Caco-2 (cell line): ENCODE data around the gene FBXL15. TPM values are rescaled to one million over a fixed set of nuclear protein-coding genes. Genes with fewer than 3 reads are reported as not detected.
A peak's percentile ranks its signal among the peaks of the same experiment; 100 is the strongest.

Source experiments
- BruUV-seq: library from RNA; stranded (reverse); fragments of 400-500 nt; replicated peaks from 2 replicates; lab custom pipeline; 2021; lab: Mats Ljungman, UMichigan
- CTCF ChIA-PET: fragments of 300-600 bp; sonication (Branson Sonifier 250); formaldehyde crosslinking; loops from one replicate; lab custom pipeline; 2022; ENCODE audit warnings: antibody characterized with exemption; lab: Charles Lee
- POLR2A ChIA-PET: fragments of 300-600 bp; sonication (Branson Sonifier 250); formaldehyde crosslinking; loops from one replicate; lab custom pipeline; 2022; ENCODE audit warnings: antibody characterized with exemption; lab: Charles Lee
- DNase-seq, 2 experiments: peaks; one replicate each; pipeline versions ENCODE4 v3.0.0 to v3.0.0-alpha.2; 2020 to 2022
- H3K27me3 ChIP-seq: replicated peaks from 2 replicates; pipeline ENCODE4 v1.6.0; 2011; ENCODE audit warnings: low read length; ENCODE audit not compliant: control insufficient read depth, insufficient read depth
- H3K36me3 ChIP-seq: 2 replicates; pipeline ENCODE4 v1.5.1; 2011; ENCODE audit warnings: low read length; ENCODE audit not compliant: control insufficient read depth, insufficient read depth
- H3K4me1 ChIP-seq: fragments of 250-450 bp; sonication (Bioruptor Pico); 2 replicates; pipeline ENCODE4 v1.5.1; 2020; ENCODE audit warnings: mild to moderate bottlenecking
- H3K4me3 ChIP-seq: 2 replicates; pipeline ENCODE4 v1.5.1; 2011; ENCODE audit warnings: low read depth, mild to moderate bottlenecking, control low read depth, low read length
- H3K9me3 ChIP-seq: fragments of 250-450 bp; sonication (Bioruptor Pico); 2 replicates; pipeline ENCODE4 v1.5.1; 2020; ENCODE audit warnings: mild to moderate bottlenecking, moderate library complexity
- H3K27ac Mint-ChIP-seq: one replicate; pipeline ENCODE4 v1.8.0; 2022; ENCODE audit warnings: mixed read lengths; ENCODE audit not compliant: unreplicated experiment
- H3K27me3 Mint-ChIP-seq: one replicate; pipeline ENCODE4 v1.8.0; 2022; ENCODE audit warnings: mixed read lengths; ENCODE audit not compliant: insufficient read depth, unreplicated experiment
- H3K36me3 Mint-ChIP-seq: one replicate; pipeline ENCODE4 v1.8.0; 2022; ENCODE audit warnings: mild to moderate bottlenecking, mixed read lengths; ENCODE audit not compliant: insufficient read depth, unreplicated experiment
- H3K4me1 Mint-ChIP-seq: one replicate; pipeline ENCODE4 v1.8.0; 2022; ENCODE audit warnings: low read depth, mixed read lengths; ENCODE audit not compliant: unreplicated experiment
- H3K4me3 Mint-ChIP-seq: one replicate; pipeline ENCODE4 v1.8.0; 2022; ENCODE audit warnings: mild to moderate bottlenecking, moderate library complexity, mixed read lengths; ENCODE audit not compliant: unreplicated experiment
- H3K9me3 Mint-ChIP-seq: one replicate; pipeline ENCODE4 v1.8.0; 2022; ENCODE audit warnings: mixed read lengths; ENCODE audit not compliant: unreplicated experiment
- CTCF ChIP-seq, 2 experiments: fragments of 200-600 bp in 1 of 2; IDR thresholded peaks; 1 replicate in 1 of 2; 2 replicates in 1 of 2; pipeline versions ENCODE4 v1.5.1 to v1.8.0; 2011 to 2022; ENCODE audit warnings: antibody characterized with exemption in 1 of 2, control low read depth in 1 of 2, inconsistent platforms in 1 of 2, low read depth in 1 of 2, low read length in 1 of 2, mild to moderate bottlenecking in 1 of 2, moderate library complexity in 1 of 2; ENCODE audit not compliant: insufficient read depth in 1 of 2, severe bottlenecking in 1 of 2, unreplicated experiment in 1 of 2
- intact Hi-C: fragments of 100-400 bp; cut with micrococcal nuclease; formaldehyde crosslinking; loops from one replicate; pipeline ENCODE4 v1.10.0; 2022; ENCODE audit not compliant: unreplicated experiment
- total RNA-seq: library from RNA; stranded (reverse); gene quantifications from 2 replicates; pipeline ENCODE4 v1.2.3, GENCODE V29; 2022

FBXL15 gene
- total RNA-seq, 1 experiment from 2014 or later = 7.9 TPM

- H3K36me3 Mint-ChIP-seq = peaks cover 80% of the 10 kb centered on the region
- Histone ChIP-seq H3K27me3 (no peaks in the 10 kb centered on the region), H3K4me1 (no peaks in the 10 kb centered on the region), H3K9me3 (peaks cover under 1% of the 10 kb centered on the region; the same call in 1 of the 2 replicates), H3K36me3 (peaks cover 13% of the 10 kb centered on the region), H3K4me3 (no peak overlapping the region)
- ChIA-PET CTCF (interaction anchor here (0.6 to 1.5 kb wide), 2 partner anchors 18 to 800 kb away, joined by 3 read pairs; no protein-coding TSS in a partner anchor), POLR2A (no interaction called here)
- TF ChIP-seq CTCF (IDR thresholded peaks at IDR 0.05; ENCODE audit: insufficient read depth in 1 of 2, low read depth in 1 of 2, low read length in 1 of 2, severe bottlenecking in 1 of 2, unreplicated experiment in 1 of 2) = peak; percentile 18 to 25
- no peak overlapping the region for H3K27ac Mint-ChIP-seq
- H3K4me1 Mint-ChIP-seq = no peaks in the 10 kb centered on the region
- BruUV-seq = no TSS peak
- H3K9me3 Mint-ChIP-seq = peaks cover 3% of the 10 kb centered on the region
- intact Hi-C loops = no loop called here
- H3K27me3 Mint-ChIP-seq = no peaks in the 10 kb centered on the region
- H3K4me3 Mint-ChIP-seq = no peak overlapping the region
- peak in 1 of 2 experiments; percentile 38 for DNase-seq
Measured at GRCh38 chr10:102375250-102375649, 45.4 kb upstream of the FBXL15 start.

GRCh38 chr10:102375867-102376266 is 44.8 kb upstream of the FBXL15 start:
- Mint-ChIP-seq H3K4me1 (no peaks in the 10 kb centered on the region), H3K36me3 (peaks cover 80% of the 10 kb centered on the region)

GRCh38 chr10:102376901-102377300 is 43.7 kb upstream of the FBXL15 start:
- Histone ChIP-seq H3K27me3 (no peaks in the 10 kb centered on the region), H3K4me3 (no peak overlapping the region), H3K9me3 (no peaks in the 10 kb centered on the region), H3K36me3 (peaks cover 6% of the 10 kb centered on the region), H3K4me1 (no peaks in the 10 kb centered on the region)
- no peaks in the 10 kb centered on the region for H3K27me3 Mint-ChIP-seq
- H3K4me1 Mint-ChIP-seq = no peaks in the 10 kb centered on the region
- H3K27ac Mint-ChIP-seq = no peak overlapping the region
- no peak overlapping the region for H3K4me3 Mint-ChIP-seq
- intact Hi-C loops = no loop called here
- H3K9me3 Mint-ChIP-seq = no peaks in the 10 kb centered on the region
- ChIA-PET CTCF (no interaction called here), POLR2A (no interaction called here)
- DNase-seq = no peak
- BruUV-seq = no TSS peak
- TF ChIP-seq CTCF (IDR thresholded peaks at IDR 0.05; ENCODE audit: insufficient read depth in 1 of 2, low read depth in 1 of 2, low read length in 1 of 2, severe bottlenecking in 1 of 2, unreplicated experiment in 1 of 2) = no peak
- peaks cover 80% of the 10 kb centered on the region for H3K36me3 Mint-ChIP-seq

More at GRCh38 chr10:102375867-102376266, 44.8 kb upstream of the FBXL15 start:
- no peak overlapping the region for H3K27ac Mint-ChIP-seq
- intact Hi-C loops = no loop called here
- H3K4me3 Mint-ChIP-seq = no peak overlapping the region
- Histone ChIP-seq H3K4me3 (no peak overlapping the region), H3K4me1 (no peaks in the 10 kb centered on the region), H3K9me3 (no peaks in the 10 kb centered on the region), H3K36me3 (peaks cover 7% of the 10 kb centered on the region), H3K27me3 (no peaks in the 10 kb centered on the region)
- POLR2A ChIA-PET = interaction anchor here (0.6 kb wide), 1 partner anchor 1840 kb away, joined by 3 read pairs; the partner anchor contains the start of gene HIF1AN
- BruUV-seq = no TSS peak
- no peak for TF ChIP-seq CTCF (IDR thresholded peaks at IDR 0.05; ENCODE audit: insufficient read depth in 1 of 2, low read depth in 1 of 2, low read length in 1 of 2, severe bottlenecking in 1 of 2, unreplicated experiment in 1 of 2)
- no peaks in the 10 kb centered on the region for H3K27me3 Mint-ChIP-seq
- CTCF ChIA-PET = interaction anchor here (0.6 to 1.5 kb wide), 2 partner anchors 18 to 800 kb away, joined by 3 read pairs; no protein-coding TSS in a partner anchor
- DNase-seq = no peak
- H3K9me3 Mint-ChIP-seq = no peaks in the 10 kb centered on the region
